LNCAP (cell line): ENCODE results near the gene TLCD5.

Experiments
- TF ChIP-seq, protein P1 (sequence below): fragments of 450-650 bp; IDR thresholded peaks from 2 replicates; pipeline ENCODE4 v1.5.1; 2017; ENCODE audit warnings: mild to moderate bottlenecking

The TLCD5 gene

GRCh38 chr11:120302001-120302805, 22.9 kb upstream of the TLCD5 start:
- TF ChIP-seq, protein P1, sequence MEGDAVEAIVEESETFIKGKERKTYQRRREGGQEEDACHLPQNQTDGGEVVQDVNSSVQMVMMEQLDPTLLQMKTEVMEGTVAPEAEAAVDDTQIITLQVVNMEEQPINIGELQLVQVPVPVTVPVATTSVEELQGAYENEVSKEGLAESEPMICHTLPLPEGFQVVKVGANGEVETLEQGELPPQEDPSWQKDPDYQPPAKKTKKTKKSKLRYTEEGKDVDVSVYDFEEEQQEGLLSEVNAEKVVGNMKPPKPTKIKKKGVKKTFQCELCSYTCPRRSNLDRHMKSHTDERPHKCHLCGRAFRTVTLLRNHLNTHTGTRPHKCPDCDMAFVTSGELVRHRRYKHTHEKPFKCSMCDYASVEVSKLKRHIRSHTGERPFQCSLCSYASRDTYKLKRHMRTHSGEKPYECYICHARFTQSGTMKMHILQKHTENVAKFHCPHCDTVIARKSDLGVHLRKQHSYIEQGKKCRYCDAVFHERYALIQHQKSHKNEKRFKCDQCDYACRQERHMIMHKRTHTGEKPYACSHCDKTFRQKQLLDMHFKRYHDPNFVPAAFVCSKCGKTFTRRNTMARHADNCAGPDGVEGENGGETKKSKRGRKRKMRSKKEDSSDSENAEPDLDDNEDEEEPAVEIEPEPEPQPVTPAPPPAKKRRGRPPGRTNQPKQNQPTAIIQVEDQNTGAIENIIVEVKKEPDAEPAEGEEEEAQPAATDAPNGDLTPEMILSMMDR, result no peak

- TF ChIP-seq, protein P1, result peak; percentile 96
These were observed 22.0 kb upstream of the TLCD5 start for GRCh38 chr11:120303004-120303637.

GRCh38 chr11:120304526-120304925, 20.6 kb upstream of the TLCD5 start:
- TF ChIP-seq, protein P1, result no peak

GRCh38 chr11:120305286-120305685, 19.8 kb upstream of the TLCD5 start:
- TF ChIP-seq, protein P1, result no peak

DNA sequence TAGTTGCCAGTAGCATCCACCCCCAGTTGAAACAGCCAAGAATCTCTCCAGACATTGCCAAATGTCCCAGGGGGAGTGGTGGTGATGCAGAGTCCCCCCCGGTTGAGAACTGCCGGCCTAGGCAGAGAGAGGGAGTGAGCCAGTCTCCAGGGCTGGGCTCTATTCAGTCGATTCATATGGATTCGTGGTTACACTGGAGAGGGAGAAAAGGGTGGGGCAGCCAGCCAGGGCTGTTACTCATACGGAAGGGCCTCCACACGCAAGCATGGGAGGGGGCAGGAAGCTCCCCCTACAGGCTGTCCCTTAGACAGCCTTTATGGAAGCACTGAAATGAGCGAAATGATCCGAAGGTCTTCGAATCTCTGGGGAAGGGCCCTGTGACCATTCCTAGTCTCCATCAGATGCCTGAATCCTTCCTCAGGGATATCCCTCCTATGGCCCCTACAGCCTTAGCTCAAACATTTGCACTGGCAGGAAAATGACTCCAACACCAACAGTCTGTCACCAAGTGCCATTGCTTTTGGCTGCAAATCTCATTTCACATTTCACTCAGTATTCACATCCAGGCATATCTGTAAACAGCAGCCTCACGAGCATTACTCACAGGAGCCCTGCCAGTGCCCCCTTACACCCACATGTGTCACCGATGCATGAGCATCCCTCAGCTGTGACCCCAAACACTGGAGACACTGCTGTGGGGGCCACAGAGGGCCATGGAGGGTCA, 18.4 kb upstream of the TLCD5 start:
- TF ChIP-seq, protein P1, result no peak

DNA sequence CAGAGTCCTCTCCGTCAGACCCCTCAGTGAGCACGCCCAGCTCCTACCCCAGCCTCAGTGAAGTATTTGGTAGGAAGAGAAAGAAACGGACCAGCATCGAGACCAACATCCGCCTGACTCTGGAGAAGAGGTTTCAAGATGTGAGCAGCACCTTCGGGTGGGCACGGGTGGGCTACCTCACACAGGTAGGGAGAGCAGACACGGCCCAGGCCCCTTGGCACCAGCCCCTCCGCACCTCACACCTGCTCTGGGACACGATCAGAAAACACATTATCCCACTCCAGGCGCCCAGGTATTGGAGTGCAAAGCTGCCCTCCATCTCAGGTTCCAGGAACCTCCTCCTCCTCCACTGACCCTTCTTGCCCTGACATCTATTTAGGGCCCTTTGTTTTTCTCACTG, 17.6 kb upstream of the TLCD5 start:
- TF ChIP-seq, protein P1, result no peak

- TF ChIP-seq, protein P1, result no peak
These were observed 17.0 kb upstream of the TLCD5 start for GRCh38 chr11:120308081-120308480.
